C4-2B (cell line): ENCODE results near the gene LTBP1.

Experiments used
- ZFX ChIP-seq: fragments of 450-650 bp; IDR thresholded peaks from 2 replicates; pipeline ENCODE4 v1.6.1; 2017
- TF ChIP-seq, protein P1 (sequence below): fragments of 450-650 bp; conservative IDR thresholded peaks from 2 replicates; pipeline ENCODE4 v1.5.1; 2017; ENCODE audit warnings: mild to moderate bottlenecking

DNA sequence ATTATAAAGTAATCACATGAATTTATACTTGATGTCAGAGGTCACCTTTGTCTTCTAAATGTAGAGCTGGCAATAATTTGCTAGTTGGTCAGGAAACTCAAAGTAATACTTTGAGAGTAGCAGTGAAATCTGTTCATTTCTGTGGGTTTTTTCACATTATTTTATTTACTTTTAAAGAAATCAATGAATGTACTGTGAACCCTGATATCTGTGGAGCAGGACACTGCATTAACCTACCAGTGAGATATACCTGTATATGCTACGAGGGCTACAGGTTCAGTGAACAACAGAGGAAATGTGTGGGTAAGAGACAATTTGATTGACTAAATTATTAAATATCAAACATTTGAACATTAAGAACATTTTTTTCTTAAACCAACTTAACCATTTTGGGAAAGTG is 326.7 kb downstream of the LTBP1 start:
- TF ChIP-seq, protein P1, sequence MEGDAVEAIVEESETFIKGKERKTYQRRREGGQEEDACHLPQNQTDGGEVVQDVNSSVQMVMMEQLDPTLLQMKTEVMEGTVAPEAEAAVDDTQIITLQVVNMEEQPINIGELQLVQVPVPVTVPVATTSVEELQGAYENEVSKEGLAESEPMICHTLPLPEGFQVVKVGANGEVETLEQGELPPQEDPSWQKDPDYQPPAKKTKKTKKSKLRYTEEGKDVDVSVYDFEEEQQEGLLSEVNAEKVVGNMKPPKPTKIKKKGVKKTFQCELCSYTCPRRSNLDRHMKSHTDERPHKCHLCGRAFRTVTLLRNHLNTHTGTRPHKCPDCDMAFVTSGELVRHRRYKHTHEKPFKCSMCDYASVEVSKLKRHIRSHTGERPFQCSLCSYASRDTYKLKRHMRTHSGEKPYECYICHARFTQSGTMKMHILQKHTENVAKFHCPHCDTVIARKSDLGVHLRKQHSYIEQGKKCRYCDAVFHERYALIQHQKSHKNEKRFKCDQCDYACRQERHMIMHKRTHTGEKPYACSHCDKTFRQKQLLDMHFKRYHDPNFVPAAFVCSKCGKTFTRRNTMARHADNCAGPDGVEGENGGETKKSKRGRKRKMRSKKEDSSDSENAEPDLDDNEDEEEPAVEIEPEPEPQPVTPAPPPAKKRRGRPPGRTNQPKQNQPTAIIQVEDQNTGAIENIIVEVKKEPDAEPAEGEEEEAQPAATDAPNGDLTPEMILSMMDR, result no peak
- no peak for TF ChIP-seq ZFX
